ENCODE data around the gene STOML3. TPM values are rescaled to one million over a fixed set of nuclear protein-coding genes. Genes with fewer than 3 reads are reported as not detected.
"Not testable (repeated sequence)": the region's sequence is repeated elsewhere in the genome, so short reads cannot be mapped to it uniquely, and the experiment has no call there.

Gene STOML3
- total and polyA plus RNA-seq, 2 of the 4 experiments (the other 2 are of a cell fraction): not detected

DNA sequence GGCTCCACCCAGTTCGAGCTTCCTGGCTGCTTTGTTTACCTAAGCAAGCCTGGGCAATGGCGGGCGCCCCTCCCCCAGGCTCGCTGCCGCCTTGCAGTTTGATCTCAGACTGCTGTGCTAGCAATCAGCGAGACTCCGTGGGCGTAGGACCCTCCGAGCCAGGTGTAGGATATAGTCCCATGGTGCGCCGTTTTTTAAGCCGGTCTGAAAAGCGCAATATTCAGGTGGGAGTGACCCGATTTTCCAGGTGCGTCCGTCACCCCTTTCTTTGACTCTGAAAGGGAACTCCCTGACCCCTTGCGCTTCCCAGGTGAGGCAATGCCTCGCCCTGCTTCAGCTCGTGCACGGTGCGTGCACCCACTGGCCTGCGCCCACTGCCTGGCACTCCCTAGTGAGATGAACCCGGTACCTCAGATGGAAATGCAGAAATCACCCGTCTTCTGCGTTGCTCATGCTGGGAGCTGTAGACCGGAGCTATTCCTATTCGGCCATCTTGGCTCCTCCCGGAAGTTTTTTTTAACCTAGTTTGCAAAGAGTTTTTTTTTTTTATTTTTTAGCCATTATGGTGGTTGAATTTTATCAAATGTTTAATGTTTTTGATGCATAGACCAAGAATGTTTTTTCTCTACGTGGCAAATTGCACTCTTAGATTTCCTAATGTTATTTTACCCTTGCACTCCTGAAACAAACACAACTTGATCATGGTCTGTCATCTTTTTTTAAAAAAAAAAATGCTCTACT, 15.9 kb upstream of the STOML3 start:
- H2BK20ac ChIP-seq (ENCODE audit: low read depth, low read length); POLR2A ChIA-PET (ENCODE audit: unreplicated experiment): not testable (repeated sequence)

More for the DNA sequence above, 15.9 kb upstream of the STOML3 start:
- H3K4me3 ChIP-seq (ENCODE audit: insufficient read depth, low read depth, low read length); H3K18ac ChIP-seq (ENCODE audit: low read depth, low read length); H3K9ac ChIP-seq (ENCODE audit: low read depth, low read length); H4K8ac ChIP-seq (ENCODE audit: low read depth in 2 of 2, low read length in 2 of 2); H2BK15ac ChIP-seq (ENCODE audit: low read depth, low read length); CTCF ChIA-PET; H3K4ac ChIP-seq (ENCODE audit: low read depth, low read length); H4K5ac ChIP-seq (ENCODE audit: low read depth, low read length); H4K20me1 ChIP-seq (ENCODE audit: insufficient read depth, low read length); H3K27me3 ChIP-seq (ENCODE audit: control insufficient read depth, insufficient read depth, low read length); H4K91ac ChIP-seq (ENCODE audit: insufficient read depth, low read depth, low read length); H3K9me3 ChIP-seq (ENCODE audit: control insufficient read depth, insufficient read depth, low read length); H3K36me3 ChIP-seq (ENCODE audit: control insufficient read depth, insufficient read depth, low read length); intact Hi-C loops (cut with micrococcal nuclease); H3K27ac ChIP-seq (ENCODE audit: insufficient read depth, low read length); H3K4me1 ChIP-seq (ENCODE audit: control insufficient read depth, insufficient read depth, low read length); BruUV-seq (replicated peaks); H2BK120ac ChIP-seq (ENCODE audit: low read depth, low read length); ATAC-seq (ENCODE audit: low read depth); H3K23ac ChIP-seq (ENCODE audit: low read depth, low read length); H3K56ac ChIP-seq (ENCODE audit: extremely low read depth, insufficient read depth, low read length); H2AK9ac ChIP-seq (replicated peaks; ENCODE audit: low read depth, low read length, poor library complexity); H3K9me1 ChIP-seq (ENCODE audit: insufficient read depth, low read length); dilution Hi-C loops (cut with HindIII; ENCODE audit: low sequenced_read_pairs, unreplicated experiment); DNase-seq; H2AFZ ChIP-seq (replicated peaks; ENCODE audit: low read length, poor library complexity); H3K79me1 ChIP-seq (ENCODE audit: low read depth in 1 of 2, low read length in 2 of 2); H3K14ac ChIP-seq (replicated peaks; ENCODE audit: low read depth, low read length); in situ Hi-C loops (cut with MboI; ENCODE audit: low sequenced_read_pairs); H2AK5ac ChIP-seq (ENCODE audit: low read depth, low read length); H2BK5ac ChIP-seq (ENCODE audit: low read depth, low read length, poor library complexity, severe bottlenecking); H3K4me2 ChIP-seq (ENCODE audit: low read depth, low read length): not testable (repeated sequence)
- WGBS, 2 experiments (ENCODE audit: extremely low coverage in 2 of 2, insufficient read length in 1 of 2): 100% methylated on average over 1 of the region's 29 CpGs; no CpG with 5 or more reads in 1 of the 2 experiments

All from IMR-90 (cell line).